Measurements from ENCODE around the gene BRD2. TPM values are rescaled to one million over a fixed set of nuclear protein-coding genes. Genes with fewer than 3 reads are reported as not detected.

Gene BRD2
- total RNA-seq, result 100 to 1,000 TPM; 168 to 190 TPM

GRCh38 chr6:32968093-32968866 is at the start of gene BRD2:
TSS of gene BRD2 (plus strand) at chr6:32968594. CDS start at chr6:32972899, 4,305 bp downstream.
- peaks cover 43% of the 10 kb centered on the region for H3K36me3 Mint-ChIP-seq
- H3K4me3 Mint-ChIP-seq, result peak within 1 kb of the TSS; percentile 98
- CTCF ChIA-PET, result interaction anchor here (0.7 to 16.8 kb wide), 17 partner anchors 9 to 773 kb away, joined by 3 to 267 read pairs (median 7); partner anchors contain the start of genes HLA-DMA, PSMB9, TAP1 and TAP2
- peak; percentile 98 for DNase-seq
- H3K27ac Mint-ChIP-seq, result peak within 1 kb of the TSS; percentile 99
- H3K9me3 Mint-ChIP-seq, result no peaks in the 10 kb centered on the region
- intact Hi-C loops (cut with micrococcal nuclease), result loop anchor here (1.0 to 10.0 kb wide), 5 partner anchors 27 to 1269 kb away; partner anchors contain the start of genes CUTA, HLA-DMB, HMGA1 and HSPA1B
- H3K27me3 Mint-ChIP-seq, result no peaks in the 10 kb centered on the region
- POLR2A ChIA-PET, result interaction anchor here (0.7 to 10.4 kb wide), 15 partner anchors 9 to 612 kb away, joined by 3 to 133 read pairs (median 4); partner anchors contain the start of genes BAK1, HLA-DMA, HLA-DMB and PSMB8
- peaks cover 33% of the 10 kb centered on the region for H3K4me1 Mint-ChIP-seq (ENCODE audit: low read depth)

- Mint-ChIP-seq H3K4me1 (ENCODE audit: low read depth) (peaks cover 4% of the 10 kb centered on the region), H3K27ac (no peak overlapping the region), H3K36me3 (no peaks in the 10 kb centered on the region), H3K4me3 (no peak overlapping the region), H3K9me3 (no peaks in the 10 kb centered on the region), H3K27me3 (peaks cover 4% of the 10 kb centered on the region)
- intact Hi-C loops (cut with micrococcal nuclease), result no loop called here
- ChIA-PET POLR2A (no interaction called here), CTCF (interaction anchor here (1.0 to 1.4 kb wide), 3 partner anchors 13 to 64 kb away, joined by 3 to 4 read pairs (median 3); no protein-coding TSS in a partner anchor)
- no peak for DNase-seq
These were observed 47.7 kb upstream of the BRD2 start for GRCh38 chr6:32920715-32921114.

- Mint-ChIP-seq H3K36me3 (no peaks in the 10 kb centered on the region), H3K4me3 (no peak overlapping the region), H3K9me3 (no peaks in the 10 kb centered on the region), H3K27me3 (peaks cover 4% of the 10 kb centered on the region), H3K27ac (no peak overlapping the region), H3K4me1 (ENCODE audit: low read depth) (peaks cover under 1% of the 10 kb centered on the region)
- intact Hi-C loops (cut with micrococcal nuclease), result no loop called here
- POLR2A ChIA-PET, result no interaction called here
- DNase-seq, result no peak
- CTCF ChIA-PET, result interaction anchor here (1.4 kb wide), 1 partner anchor 63 kb away, joined by 4 read pairs; no protein-coding TSS in a partner anchor
These were observed 46.3 kb upstream of the BRD2 start for GRCh38 chr6:32922083-32922482.

- Mint-ChIP-seq H3K9me3 (no peaks in the 10 kb centered on the region), H3K27me3 (no peaks in the 10 kb centered on the region), H3K4me3 (no peak overlapping the region), H3K36me3 (no peaks in the 10 kb centered on the region), H3K27ac (no peak overlapping the region), H3K4me1 (ENCODE audit: low read depth) (no peaks in the 10 kb centered on the region)
- ChIA-PET CTCF (interaction anchor here (1.0 to 13.1 kb wide), 7 partner anchors 12 to 53 kb away, joined by 3 to 384 read pairs (median 54); partner anchors contain the start of genes BRD2 and HLA-DMA), POLR2A (interaction anchor here (1.0 kb wide), 1 partner anchor 37 kb away, joined by 3 read pairs; no protein-coding TSS in a partner anchor)
- intact Hi-C loops (cut with micrococcal nuclease), result loop anchor here (5.0 kb wide), 1 partner anchor 36 kb away; the partner anchor contains the start of gene BRD2
- DNase-seq, result no peak
These were observed 37.2 kb upstream of the BRD2 start for GRCh38 chr6:32931211-32931610.

- Mint-ChIP-seq H3K4me3 (no peak overlapping the region), H3K27ac (no peak overlapping the region), H3K36me3 (no peaks in the 10 kb centered on the region), H3K9me3 (no peaks in the 10 kb centered on the region), H3K4me1 (ENCODE audit: low read depth) (no peaks in the 10 kb centered on the region), H3K27me3 (no peaks in the 10 kb centered on the region)
- ChIA-PET POLR2A (interaction anchor here (1.0 to 1.5 kb wide), 3 partner anchors 34 to 79 kb away, joined by 3 to 6 read pairs (median 5); partner anchors contain the start of gene TAP1), CTCF (interaction anchor here (1.1 to 13.1 kb wide), 14 partner anchors 11 to 114 kb away, joined by 3 to 384 read pairs (median 21); partner anchors contain the start of genes BRD2, HLA-DMA and TAP2)
- DNase-seq, result no peak
- intact Hi-C loops (cut with micrococcal nuclease), result loop anchor here (5.0 kb wide), 1 partner anchor 35 kb away; the partner anchor contains the start of gene BRD2
These were observed 36.1 kb upstream of the BRD2 start for GRCh38 chr6:32932132-32932868.

- H3K27me3 Mint-ChIP-seq, result no peaks in the 10 kb centered on the region
- ChIA-PET CTCF (interaction anchor here (0.6 to 13.1 kb wide), 47 partner anchors 8 to 316 kb away, joined by 3 to 384 read pairs (median 5); partner anchors contain the start of genes BRD2, HLA-DMA, HLA-DPA1 and TAP2), POLR2A (interaction anchor here (0.7 to 1.6 kb wide), 8 partner anchors 21 to 80 kb away, joined by 3 to 18 read pairs (median 4); partner anchors contain the start of gene TAP1)
- no peaks in the 10 kb centered on the region for H3K9me3 Mint-ChIP-seq
- no peak overlapping the region for H3K4me3 Mint-ChIP-seq
- no peak overlapping the region for H3K27ac Mint-ChIP-seq
- H3K4me1 Mint-ChIP-seq (ENCODE audit: low read depth), result no peaks in the 10 kb centered on the region
- intact Hi-C loops (cut with micrococcal nuclease), result loop anchor here (1.0 to 5.0 kb wide), 3 partner anchors 20 to 51 kb away; partner anchors contain the start of genes BRD2 and HLA-DMA
- H3K36me3 Mint-ChIP-seq, result no peaks in the 10 kb centered on the region
- DNase-seq, result peak; percentile 84
These were observed 34.7 kb upstream of the BRD2 start for GRCh38 chr6:32933661-32934085.

GRCh38 chr6:32935551-32936238 is 32.7 kb upstream of the BRD2 start:
- no peak for DNase-seq
- POLR2A ChIA-PET, result interaction anchor here (1.7 kb wide), 1 partner anchor 36 kb away, joined by 6 read pairs; no protein-coding TSS in a partner anchor

GRCh38 chr6:32936239-32937152 is 31.9 kb upstream of the BRD2 start:
- ChIA-PET POLR2A (interaction anchor here (1.7 kb wide), 1 partner anchor 36 kb away, joined by 6 read pairs; no protein-coding TSS in a partner anchor), CTCF (interaction anchor here (0.7 to 13.1 kb wide), 6 partner anchors 11 to 68 kb away, joined by 3 to 384 read pairs (median 32); partner anchors contain the start of genes BRD2 and HLA-DMA)
- no peak for DNase-seq
- Mint-ChIP-seq H3K27me3 (no peaks in the 10 kb centered on the region), H3K27ac (no peak overlapping the region), H3K36me3 (no peaks in the 10 kb centered on the region), H3K9me3 (no peaks in the 10 kb centered on the region), H3K4me1 (ENCODE audit: low read depth) (peaks cover 18% of the 10 kb centered on the region), H3K4me3 (no peak overlapping the region)
- intact Hi-C loops (cut with micrococcal nuclease), result no loop called here

More at GRCh38 chr6:32935551-32936238, 32.7 kb upstream of the BRD2 start:
- no peaks in the 10 kb centered on the region for H3K27me3 Mint-ChIP-seq
- H3K4me1 Mint-ChIP-seq (ENCODE audit: low read depth), result peaks cover 10% of the 10 kb centered on the region
- no peak overlapping the region for H3K27ac Mint-ChIP-seq
- H3K9me3 Mint-ChIP-seq, result no peaks in the 10 kb centered on the region
- intact Hi-C loops (cut with micrococcal nuclease), result no loop called here
- no peaks in the 10 kb centered on the region for H3K36me3 Mint-ChIP-seq
- no peak overlapping the region for H3K4me3 Mint-ChIP-seq
- CTCF ChIA-PET, result interaction anchor here (0.7 to 13.1 kb wide), 6 partner anchors 12 to 68 kb away, joined by 3 to 384 read pairs (median 32); partner anchors contain the start of genes BRD2 and HLA-DMA

GRCh38 chr6:32937230-32937633 is 31.2 kb upstream of the BRD2 start:
- Mint-ChIP-seq H3K27ac (no peak overlapping the region), H3K36me3 (no peaks in the 10 kb centered on the region), H3K4me3 (no peak overlapping the region), H3K27me3 (no peaks in the 10 kb centered on the region), H3K4me1 (ENCODE audit: low read depth) (peaks cover 25% of the 10 kb centered on the region), H3K9me3 (no peaks in the 10 kb centered on the region)
- intact Hi-C loops (cut with micrococcal nuclease), result no loop called here
- POLR2A ChIA-PET, result interaction anchor here (5.4 kb wide), 1 partner anchor 35 kb away, joined by 59 read pairs; no protein-coding TSS in a partner anchor
- CTCF ChIA-PET, result interaction anchor here (1.0 to 13.1 kb wide), 3 partner anchors 19 to 69 kb away, joined by 3 to 384 read pairs (median 216); partner anchors contain the start of gene HLA-DMA
- DNase-seq, result no peak

GRCh38 chr6:32938494-32938893 is 29.9 kb upstream of the BRD2 start:
- no peak overlapping the region for H3K27ac Mint-ChIP-seq
- CTCF ChIA-PET, result interaction anchor here (0.6 to 13.1 kb wide), 3 partner anchors 15 to 46 kb away, joined by 3 to 384 read pairs (median 115); partner anchors contain the start of gene HLA-DMA
- H3K9me3 Mint-ChIP-seq, result no peaks in the 10 kb centered on the region
- no peak for DNase-seq
- no peaks in the 10 kb centered on the region for H3K36me3 Mint-ChIP-seq
- POLR2A ChIA-PET, result interaction anchor here (5.4 kb wide), 1 partner anchor 34 kb away, joined by 59 read pairs; no protein-coding TSS in a partner anchor
- no peak overlapping the region for H3K4me3 Mint-ChIP-seq
- peaks cover 38% of the 10 kb centered on the region for H3K4me1 Mint-ChIP-seq (ENCODE audit: low read depth)
- intact Hi-C loops (cut with micrococcal nuclease), result no loop called here
- H3K27me3 Mint-ChIP-seq, result no peaks in the 10 kb centered on the region

All from activated CD4-positive, alpha-beta memory T cell treated with anti-CD3 and anti-CD28 coated beads for 36 hours (primary cell).